Activated T-helper 1 cell treated with anti-CD3 and anti-CD28 coated beads, Interleukin-2, amount 50 U/mL, for 16 hours (primary cell): ENCODE data around the gene EIF6.

Experiments used
- DNase-seq, 2 donors: peaks; one replicate each; pipeline ENCODE4 v3.0.0-alpha.2; 2020; ENCODE audit warnings: low read depth in 1 of 2, low spot score in 1 of 2

EIF6 gene

GRCh38 chr20:35295674-35296073 is 11.1 kb upstream of the EIF6 start:
- no peak for DNase-seq

DNA sequence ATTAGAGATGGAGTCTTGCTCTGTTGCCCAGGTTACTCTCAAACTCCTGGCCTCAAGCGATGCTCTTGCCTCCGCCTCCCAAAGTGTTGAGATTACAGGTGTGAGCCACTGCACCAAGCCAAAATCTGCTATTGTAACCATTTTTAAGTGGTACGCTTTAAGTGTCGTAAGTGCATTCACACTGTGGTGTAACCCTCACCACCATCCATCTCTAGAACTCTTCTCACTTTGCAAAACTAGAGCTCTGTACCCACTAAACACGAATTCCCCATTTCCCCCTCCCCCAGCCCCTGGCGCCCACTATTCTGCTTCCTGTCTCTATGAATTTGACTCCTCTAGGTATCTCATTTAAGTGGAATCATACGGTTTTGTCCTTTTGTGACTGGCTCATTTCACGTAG is 10.5 kb upstream of the EIF6 start:
- no peak for DNase-seq

GRCh38 chr20:35294293-35294685 is 9.7 kb upstream of the EIF6 start:
- DNase-seq: no peak

GRCh38 chr20:35293303-35294292 is 9.0 kb upstream of the EIF6 start:
- no peak for DNase-seq

DNA sequence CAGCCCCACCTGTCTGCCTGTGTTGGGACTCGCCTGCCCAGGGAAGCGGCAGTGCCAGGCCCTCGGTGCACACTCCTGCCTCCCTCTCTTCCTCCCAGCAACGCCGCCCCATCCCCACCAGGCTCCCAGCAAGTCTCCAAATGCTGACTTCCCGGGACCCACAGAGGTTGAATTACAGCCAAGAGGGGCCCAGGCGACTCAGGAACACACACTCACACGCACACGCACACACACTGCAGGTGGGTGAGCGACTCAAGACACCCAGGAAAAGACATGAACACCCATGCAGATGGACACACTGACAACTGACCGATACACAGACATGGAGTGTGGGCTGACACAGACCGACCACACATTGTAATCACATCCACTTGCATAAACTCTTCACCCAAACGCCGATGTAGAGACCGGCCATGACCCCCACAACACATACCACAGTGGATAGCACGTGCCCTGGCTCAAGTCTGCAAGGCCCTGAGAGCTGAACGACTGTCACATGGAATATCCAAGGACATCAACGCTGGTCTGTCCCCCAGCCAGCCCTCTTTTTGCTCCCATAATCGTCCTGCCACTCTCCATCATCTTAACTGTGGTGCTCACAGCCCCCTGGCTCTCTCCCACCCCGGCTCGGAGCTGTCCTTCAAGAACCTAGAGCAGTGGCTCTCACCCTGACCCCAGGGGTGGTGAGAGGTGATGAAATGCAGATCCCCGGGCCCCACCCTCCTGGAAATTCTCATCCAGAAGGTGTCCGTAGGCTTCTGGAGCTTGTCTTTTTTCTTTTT is 8.1 kb upstream of the EIF6 start:
- DNase-seq: no peak

- no peak for DNase-seq
Observed at GRCh38 chr20:35291654-35292503, 7.3 kb upstream of the EIF6 start, which contains the start of gene FAM83C. FAM83C (minus strand) TSS chr20:35292425; CDS start chr20:35292304, 121 bp downstream.

- no peak for DNase-seq
Observed at GRCh38 chr20:35290887-35291417, 6.4 kb upstream of the EIF6 start.

- no peak for DNase-seq
Observed at GRCh38 chr20:35290186-35290886, 5.8 kb upstream of the EIF6 start.

DNA sequence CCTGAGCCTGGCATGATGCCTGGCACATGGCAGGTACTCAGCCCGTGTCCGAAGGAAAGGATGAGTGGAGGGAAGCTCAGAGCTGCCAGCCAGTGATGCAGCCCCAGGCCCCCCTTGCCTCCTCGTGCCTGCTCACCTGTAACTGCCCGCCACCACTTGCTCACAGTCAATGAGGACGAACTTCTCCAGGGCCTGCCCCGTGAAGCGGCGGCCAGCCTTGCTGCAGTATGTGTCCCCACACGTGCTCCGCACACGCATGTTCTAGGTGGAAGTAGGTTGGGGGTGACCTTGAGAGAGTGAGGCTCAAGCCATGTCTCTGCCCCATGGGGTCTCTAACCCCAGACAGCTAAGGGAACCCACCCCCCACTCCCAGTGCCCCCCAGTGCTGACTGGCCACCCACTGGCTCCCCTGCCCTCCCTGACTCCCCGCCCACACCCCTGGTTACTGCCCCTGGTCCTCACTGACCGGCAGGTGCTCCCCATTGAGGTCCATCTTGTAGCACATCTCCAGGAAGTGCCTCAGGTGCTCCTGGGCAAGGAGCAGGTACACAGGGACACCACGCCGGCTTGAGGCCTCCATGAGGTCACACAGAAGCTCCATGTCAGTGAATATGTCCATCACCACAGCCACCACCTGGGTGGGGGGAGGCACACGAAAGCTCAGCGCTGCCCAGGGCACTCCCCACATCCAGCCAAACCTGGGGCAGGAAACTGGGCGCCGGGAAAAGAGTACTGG is 3.9 kb upstream of the EIF6 start:
- no peak for DNase-seq

DNA sequence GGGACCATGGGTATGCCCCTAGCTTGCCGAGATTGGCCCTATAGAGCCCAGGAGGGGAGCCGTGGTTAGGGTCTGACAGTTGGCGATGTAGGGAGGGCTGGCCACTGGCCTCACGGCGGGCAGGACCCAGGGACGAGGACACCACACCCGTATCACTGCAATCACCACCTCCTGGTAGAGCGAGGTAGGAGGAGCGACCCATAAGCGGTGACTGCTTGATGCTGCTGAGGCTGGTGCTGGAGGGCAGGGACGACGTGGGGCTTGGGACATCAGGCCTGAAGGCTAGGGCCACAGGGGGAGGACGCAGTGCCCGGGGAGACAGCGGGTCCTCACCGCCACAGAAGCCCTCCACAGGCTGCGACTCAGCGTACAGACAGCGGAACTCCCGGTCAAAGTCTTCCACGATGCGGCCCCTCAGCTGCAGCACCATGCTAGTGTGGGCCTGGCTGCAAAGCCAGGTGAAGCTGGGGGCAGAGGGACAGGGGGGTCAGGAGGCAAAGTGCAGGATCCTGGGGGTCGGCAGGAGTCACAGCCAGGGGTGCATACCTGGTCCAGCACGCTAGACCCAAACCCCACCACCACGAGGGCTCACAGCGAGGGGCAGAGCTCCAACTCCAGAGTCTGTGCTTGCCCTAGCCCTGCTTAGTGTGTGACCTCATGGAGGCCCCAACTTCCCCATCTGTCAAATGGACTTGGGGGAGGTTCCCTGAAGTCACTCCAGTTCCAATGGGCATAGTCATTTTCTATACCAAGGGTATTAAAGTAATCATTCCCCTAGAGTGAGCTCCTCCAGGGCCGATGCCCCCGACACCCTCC is 3.1 kb upstream of the EIF6 start:
- DNase-seq: no peak

- DNase-seq: no peak
Observed at GRCh38 chr20:35286899-35287508, 2.4 kb upstream of the EIF6 start.

DNA sequence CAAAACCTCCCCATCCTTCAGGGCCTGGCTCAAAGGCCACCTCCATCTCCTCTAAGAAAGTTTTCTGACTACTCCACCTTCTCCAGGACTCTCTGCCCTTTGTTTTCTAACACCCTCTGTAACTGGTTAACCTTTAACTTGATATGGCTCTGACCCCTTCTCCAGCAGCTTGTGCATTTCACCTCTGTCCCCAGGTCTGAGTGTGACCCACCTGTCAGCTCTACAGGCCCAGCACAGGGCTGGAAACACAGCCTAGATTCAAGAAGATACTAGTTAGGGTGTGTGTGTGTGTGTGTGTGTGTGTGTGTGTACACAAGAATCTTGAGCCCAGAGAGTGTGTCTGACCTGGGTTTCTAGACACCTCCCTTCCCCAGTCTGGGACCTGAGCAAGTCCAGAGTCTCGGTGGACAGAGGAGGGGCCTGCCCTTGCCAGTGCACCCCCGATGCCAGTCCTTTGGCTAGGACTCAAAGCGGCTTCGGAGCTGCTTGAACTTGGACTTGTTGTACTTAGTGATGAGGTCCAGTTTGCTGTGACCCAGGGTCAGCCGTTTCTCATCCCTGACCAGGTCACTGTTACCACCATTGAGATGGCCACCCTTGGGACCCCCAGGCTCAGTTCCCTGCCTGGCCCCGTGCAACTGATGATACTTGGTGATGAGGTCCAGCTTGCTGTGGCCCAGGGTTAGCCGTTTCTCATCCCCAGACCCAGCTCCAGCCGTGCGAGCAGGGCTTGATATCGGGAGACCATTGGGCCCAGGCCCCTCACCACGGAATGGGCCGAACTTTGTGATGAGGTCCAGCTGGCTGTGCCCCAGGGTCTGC is 1.7 kb upstream of the EIF6 start:
- no peak for DNase-seq

- no peak for DNase-seq
Observed at GRCh38 chr20:35285806-35286076, 1.2 kb upstream of the EIF6 start.

- no peak for DNase-seq
Observed at GRCh38 chr20:35284992-35285805, 627 bp upstream of the EIF6 start.

DNA sequence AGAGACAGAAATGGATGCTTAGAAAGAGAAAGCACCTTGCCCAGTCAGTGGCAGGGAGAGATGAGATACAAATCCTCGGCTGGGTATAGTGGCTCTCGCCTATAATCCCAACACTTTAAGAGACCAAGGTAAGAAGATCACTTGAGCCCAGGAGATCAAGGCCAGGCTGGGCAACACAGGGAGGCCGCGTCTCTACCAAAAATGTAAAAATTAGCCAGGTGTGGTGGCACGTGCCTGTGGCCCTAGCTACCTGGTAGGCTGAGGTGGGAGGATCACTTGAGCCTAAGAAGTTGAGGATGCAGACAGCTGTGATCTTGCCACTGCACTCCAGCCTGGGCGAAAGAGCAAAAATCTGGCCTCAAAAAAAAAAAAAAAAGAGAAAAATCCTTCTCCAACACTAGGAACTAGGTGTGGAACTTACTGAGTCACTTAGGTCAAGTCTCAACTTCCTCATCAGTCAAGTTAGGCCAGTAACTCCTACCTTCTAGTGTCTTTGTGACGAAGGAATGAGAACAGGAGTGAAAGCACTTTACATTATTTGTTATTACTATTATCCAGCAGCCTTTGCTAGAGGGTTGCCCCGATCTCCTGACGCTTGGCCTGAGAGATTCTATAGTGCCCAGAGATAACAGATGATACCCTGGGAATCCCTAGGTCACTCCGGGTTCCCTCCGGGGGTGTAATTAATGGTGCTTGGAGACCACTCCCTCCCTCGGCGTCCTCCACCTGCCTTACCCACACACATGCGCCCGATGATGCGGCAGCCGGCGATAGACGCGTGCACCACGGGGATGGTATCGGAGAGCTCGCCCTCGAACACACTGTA is 918 bp downstream of the EIF6 start:
- peak in 1 of 2 donors; percentile 19 for DNase-seq

DNA sequence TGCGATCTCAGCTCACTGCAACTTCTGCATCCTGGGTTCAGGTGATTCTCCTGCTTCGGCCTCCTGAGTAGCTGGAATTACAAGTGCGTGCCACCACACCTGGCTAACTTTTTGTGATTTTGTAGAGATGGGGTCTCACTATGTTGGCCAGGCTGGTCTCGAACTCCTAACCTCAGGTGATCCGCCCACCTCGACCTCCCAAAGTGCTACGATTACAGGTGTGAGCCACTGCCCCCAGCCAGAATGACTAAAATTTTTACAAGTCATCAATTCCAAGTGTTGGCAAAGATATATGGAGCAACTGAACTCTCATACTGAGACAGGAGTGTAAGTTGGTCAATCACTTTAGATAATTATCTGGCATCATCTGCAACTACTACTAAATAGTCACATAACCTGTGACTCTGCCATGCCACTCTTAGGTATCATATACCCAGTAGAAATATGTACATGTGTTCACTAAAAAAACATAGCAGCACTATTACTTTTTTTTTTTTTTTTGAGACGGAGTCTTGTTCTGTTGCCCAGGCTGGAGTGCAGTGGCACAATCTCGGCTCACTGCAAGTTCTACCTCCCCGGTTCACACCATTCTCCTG is 3.0 kb downstream of the EIF6 start:
- no peak for DNase-seq
